DMS79 (cell line): ENCODE measurements around the gene ATXN7L3B.
A peak's percentile ranks its signal among the peaks of the same experiment; 100 is the strongest.
"Not testable (repeated sequence)": the region's sequence is repeated elsewhere in the genome, so short reads cannot be mapped to it uniquely, and the experiment has no call there.

Experiments used
- DNase-seq: peaks from one replicate; lab custom pipeline; 2025; lab: John Stamatoyannopoulos, UW

Gene ATXN7L3B, protein sequence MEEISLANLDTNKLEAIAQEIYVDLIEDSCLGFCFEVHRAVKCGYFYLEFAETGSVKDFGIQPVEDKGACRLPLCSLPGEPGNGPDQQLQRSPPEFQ

DNA sequence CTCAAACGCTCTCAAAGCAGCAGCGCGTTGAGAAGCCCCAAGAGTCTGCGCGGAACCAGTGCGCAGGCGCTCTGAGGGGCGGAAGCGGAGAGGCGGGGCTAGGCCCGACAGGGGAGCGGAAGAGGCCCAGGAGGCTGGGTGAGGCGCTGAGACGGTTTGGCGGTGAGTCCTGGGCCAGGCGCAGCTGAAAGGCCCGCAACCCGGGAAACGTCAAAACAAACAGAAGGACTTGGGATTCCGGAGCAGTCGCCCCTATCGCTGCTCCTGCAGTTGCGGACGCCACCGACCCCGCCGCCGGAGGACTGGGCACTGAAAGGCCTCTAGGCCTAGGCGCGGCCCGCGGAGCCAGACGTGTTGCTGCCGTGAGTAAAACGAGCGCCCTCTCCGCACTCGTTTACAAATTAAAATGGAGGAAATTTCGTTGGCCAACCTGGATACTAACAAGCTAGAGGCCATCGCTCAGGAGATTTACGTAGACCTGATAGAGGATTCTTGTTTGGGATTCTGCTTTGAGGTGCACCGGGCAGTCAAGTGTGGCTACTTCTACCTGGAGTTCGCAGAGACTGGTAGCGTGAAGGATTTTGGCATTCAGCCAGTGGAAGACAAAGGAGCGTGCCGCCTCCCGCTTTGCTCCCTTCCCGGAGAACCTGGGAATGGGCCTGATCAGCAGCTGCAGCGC, at the start of gene ATXN7L3B:
Gene ATXN7L3B, plus strand, starts transcription at position 129 of the 679 bp plus-strand sequence. Its CDS starts 278 bp downstream, at position 407.
- DNase-seq: peak; percentile 86

DNA sequence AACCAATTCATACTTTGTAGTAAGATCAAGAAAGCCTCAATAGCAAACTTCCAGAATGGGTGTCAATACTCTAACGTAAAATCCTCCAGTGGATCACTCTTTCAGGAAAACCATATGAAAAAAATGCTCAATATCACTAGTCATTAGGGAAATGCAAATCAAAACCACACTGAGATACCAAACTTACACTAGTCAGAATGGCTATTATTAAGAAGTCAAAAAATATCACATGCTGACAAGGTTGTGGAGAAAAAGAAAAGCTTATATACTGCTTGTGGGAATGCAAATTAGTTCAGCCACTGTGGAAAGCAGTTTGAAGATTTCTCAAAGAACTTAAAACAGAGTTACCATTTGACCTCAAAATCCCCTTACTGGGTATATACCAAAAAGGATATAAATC, 49.5 kb upstream of the ATXN7L3B start:
- no peak for DNase-seq

DNA sequence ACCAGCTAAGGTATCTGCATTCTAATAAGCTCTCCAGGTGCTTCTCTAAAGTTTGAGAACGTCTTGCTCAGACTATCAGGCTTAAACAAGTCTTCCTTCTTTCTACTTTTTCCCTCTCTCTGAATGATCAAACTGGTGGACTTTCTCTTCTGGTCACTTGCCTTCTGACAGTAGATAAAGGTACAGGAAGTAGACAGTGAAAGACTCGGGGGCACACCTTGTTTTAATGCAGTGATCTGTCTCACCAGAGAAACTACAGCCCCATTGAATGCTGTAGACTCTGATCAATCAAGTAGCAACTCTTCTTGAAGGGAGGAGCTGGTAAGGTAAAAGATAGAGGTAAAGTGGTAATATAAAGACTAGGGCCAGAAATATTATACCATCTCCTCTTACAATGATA, 48.1 kb upstream of the ATXN7L3B start:
- no peak for DNase-seq

DNA sequence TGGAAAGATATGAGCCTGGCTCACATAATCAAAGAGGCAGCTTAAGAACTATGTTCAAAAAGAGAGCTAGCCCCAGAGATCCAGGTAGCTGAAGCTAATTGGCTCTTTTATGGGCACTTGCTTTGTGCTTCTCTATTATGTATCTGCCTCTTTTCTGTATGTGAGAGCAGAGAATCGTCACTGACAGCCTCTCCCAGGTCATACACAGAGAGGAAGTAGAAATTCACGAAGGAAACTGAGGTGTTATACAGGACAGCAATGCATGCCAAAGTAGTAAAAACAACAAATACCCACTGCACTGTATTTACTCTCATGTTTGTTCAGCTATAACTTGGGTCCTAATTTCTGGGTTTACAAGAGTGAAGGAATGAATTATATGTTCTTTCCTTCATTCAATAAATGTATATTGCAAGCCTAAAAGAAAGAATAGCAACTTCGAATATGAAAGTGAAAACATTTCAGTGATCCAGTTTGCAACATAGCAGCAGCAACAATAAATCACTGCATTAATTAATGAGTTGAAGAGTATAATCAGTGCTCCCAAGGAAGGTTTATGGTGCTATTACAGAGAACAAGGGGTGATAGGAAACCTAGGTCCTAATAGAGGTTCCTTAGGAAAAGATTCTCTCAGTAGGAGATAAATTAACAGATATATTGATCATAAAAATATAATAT, 47.1 kb upstream of the ATXN7L3B start:
- no peak for DNase-seq

DNA sequence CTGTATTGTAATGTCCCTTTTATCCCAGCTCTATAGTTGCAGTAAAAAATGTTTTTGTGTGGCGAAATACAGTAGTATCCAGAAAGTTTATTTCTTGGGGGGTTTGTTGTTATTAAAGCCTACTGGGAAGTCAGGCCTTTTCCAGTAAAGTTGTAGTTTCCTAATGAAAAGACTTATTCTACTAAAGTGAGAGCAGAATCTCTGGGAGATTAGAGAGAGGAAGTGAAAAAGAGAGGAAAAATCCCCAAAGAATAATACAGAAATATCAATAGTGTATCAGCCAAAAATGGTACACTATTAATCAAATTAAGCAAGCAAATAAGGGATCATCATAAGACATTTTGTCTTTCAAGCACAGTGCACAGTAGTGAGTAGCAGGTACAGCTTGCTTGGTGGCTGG, 46.3 kb upstream of the ATXN7L3B start:
- no peak for DNase-seq

DNA sequence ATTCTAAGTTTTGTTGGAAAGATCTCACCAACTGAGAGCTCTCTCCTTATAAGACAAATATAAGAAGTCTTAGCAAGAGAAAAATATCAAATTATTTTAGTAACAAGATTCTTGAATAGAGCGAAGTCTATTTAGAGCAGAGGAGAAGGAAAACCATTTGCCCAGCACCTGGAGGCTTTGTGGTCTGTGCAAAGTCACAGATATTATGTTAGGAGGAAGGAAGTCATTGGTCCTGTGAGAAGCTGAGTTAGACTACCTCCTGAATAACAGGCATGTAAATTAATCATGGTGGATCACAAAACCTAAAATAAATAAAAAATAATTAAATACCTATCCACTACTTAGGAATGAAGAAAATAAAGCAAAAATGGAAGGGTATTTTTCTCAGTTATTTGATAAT, 38.4 kb upstream of the ATXN7L3B start:
- DNase-seq: no peak

DNA sequence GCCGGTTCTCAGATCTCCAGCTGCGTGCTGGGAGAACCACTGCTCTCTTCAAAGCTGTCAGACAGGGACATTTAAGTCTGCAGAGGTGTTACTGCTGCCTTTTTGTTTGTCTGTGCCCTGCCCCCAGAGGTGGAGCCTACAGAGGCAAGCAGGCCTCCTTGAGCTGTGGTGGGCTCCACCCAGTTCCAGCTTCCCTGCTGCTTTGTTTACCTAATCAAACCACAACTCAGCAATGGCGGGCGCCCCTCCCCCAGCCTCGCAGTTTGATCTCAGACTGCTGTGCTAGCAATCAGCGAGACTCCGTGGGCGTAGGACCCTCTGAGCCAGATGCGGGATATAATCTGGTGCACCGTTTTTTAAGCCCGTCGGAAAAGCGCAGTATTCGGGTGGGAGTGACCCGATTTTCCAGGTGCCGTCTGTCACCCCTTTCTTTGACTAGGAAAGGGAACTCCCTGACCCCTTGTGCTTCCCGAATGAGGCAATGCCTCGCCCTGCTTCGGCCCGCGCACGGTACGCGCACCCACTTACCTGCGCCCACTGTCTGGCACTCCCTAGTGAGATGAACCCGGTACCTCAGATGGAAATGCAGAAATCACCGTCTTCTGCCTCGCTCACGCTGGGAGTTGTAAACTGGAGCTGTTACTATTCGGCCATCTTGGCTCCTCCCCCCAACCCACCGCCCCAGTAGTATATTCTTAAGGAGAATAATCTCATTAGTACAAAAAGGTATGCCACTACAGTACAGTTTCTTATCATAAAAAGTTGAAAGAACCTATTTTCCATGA, 28.6 kb upstream of the ATXN7L3B start:
- DNase-seq: not testable (repeated sequence)

DNA sequence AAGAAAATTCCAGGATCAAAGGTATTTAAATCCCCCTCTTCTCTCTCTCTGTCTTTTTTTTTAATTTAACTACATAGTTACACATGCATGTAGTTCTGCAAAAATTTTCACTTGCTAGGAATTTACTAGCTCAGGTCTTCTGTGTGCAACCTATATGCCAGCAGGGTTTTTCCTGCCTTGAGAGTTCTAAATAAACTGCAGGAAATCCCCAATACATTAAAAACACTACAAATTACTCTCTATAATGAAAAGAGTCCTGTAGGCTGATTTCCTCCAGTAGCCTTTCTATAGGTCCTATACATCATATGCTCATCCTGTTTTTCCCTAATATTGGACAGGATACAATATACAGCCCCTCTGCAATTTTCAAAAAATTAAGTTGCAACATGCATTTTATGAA, 27.7 kb upstream of the ATXN7L3B start:
- DNase-seq: no peak

DNA sequence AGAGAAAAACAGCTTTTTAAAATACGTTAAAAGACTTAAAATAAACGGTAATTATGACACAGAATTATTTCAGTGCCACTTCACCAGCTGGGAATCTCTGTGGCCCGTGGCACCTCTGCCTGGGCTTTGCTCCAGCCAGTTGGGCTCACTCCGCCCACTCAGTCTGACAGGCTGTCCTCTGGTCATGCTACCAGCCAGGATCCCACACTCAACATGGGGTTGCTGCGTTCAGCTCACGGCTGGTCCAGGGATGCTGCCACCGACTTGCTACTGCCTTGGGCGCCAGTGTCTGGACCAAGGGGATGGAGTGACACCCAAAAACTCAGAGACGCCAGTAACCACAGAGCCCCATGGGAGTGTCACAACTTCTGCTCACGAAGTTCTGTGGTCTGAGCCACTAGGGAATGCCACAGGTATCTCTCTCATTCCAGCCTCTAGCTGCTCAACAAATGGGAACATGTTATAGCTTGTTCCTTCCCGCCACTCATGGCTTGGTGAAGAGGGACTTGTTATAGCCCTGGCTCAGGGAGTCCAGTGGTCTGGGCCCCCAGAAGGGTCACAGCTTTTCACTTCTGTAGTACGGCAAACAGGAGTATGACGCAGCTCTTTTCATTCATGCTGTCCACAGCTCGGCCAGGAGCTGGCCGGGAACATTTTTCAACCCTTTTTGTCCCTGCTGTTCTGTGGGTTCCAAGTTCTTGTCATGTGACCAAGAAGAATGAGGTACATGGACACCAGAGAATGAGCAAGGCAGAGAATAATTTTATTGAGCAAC, 23.4 kb upstream of the ATXN7L3B start:
- no peak for DNase-seq

DNA sequence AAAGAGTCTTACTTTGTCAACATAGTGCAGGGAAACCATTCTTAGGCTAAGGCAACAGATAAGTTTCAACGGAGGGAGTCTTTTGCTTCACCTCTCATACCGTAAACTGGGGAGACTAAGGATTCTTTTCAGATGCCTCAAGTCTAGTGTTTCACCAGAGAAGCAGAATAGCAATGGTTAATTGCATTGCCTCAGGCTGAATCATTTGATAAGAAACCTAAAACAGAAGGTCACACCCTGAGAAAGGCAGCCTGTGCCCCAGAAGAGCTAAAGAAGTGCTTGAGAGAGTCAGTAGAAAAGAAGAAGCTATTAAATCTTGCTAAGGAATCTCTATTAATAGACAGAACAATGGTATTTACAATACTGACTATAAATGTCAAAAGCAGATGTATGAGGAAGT, 21.8 kb upstream of the ATXN7L3B start:
- no peak for DNase-seq

DNA sequence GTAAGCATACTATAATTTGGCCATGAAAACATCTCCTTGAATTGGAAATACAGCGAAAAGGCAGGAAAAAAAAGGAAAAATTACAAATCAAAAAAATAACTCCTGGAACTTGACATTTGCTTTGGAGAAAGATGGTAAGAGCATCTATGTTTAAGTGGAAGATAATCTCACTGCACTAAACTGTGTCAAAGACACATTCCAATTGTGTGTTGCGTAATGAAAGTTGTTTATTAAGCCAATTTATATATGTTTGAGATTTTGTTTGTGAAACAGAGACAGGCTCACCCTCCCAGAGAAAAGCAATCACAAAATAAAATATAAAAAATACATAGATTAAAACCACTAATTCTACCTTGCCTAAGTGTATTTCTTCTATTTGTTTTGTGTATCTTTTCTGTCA, 11.1 kb upstream of the ATXN7L3B start:
- no peak for DNase-seq

DNA sequence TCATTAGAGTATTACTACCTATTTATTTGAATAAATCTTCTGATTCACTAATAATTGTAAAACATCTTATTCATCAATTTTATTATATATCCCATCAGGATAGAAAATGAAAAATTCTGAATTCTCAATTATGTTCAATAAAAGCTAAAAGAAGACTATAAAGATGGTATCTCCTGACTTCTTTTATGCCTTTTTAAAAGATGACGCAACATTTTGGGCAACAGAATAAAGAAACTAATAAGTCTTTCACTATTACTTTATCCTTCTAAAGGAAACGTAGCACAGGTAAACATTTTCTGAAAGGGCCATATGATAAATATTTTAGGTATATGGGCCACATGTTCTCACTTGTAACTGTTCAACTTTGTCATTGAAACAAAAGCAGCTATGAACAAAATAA, 10.1 kb upstream of the ATXN7L3B start:
- DNase-seq: no peak

DNA sequence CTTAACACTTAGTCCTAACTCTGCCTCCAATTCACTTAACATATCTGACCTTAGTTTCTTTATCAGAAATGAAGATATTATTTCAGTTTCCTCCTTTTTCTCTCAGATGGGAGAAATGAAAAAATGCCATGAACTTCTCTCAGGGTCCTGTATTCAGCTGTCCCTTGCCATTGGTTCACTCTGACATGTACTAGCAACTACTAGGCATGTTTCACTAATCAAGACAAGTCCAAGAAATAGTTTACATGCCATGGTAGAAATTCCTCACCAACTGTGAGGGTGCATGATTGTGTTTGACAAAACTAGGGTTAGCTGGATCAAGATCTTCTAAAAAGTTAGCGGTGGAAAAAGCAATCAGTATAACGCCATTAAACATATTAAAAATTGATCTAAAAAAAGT, 7.0 kb upstream of the ATXN7L3B start:
- no peak for DNase-seq

DNA sequence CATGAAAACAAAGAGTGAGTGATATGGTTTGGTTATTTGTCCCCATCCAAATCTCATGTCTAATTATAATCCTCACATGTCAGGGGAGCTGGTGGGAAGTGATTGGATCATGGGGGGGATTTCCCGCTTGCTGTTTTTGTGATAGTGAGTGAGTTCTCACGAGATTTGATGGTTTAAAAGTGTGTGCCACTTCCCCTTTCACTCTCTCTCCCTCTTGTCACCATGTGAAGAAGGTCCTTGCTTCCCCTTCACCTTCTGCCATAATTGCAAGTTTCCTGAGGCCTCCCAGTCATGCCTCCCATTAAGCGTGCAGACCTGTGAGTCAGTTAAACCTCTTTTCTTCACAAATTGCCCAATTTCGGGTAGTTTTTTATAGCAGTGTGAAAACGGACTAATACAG, 2.1 kb upstream of the ATXN7L3B start:
- DNase-seq: no peak

DNA sequence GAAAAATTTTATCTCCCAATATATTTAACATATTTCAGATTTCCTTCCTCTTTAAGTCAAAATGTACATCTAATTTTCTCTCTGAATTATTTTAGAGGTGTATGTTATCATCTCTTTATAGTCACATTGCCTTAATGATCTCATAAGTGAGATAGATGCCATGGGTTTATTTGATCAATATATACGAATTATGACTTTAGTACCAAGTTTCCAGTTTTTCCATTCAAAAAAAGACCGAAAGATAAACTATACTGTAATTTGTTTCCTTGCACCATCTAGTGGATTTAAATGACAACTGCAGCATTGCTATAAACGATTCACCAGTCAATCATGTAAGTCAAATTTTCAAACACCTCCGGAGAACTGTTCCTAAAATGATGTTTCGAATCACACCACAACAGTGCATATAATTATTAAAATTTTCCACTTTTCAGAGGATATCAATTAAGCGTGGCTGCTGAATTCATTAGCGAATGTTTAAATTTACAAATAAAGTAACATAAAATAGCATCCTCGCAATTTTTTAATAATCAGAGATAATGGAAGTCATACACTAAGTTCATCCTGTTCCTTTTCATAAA, 419 bp upstream of the ATXN7L3B start:
- DNase-seq: peak; percentile 49

DNA sequence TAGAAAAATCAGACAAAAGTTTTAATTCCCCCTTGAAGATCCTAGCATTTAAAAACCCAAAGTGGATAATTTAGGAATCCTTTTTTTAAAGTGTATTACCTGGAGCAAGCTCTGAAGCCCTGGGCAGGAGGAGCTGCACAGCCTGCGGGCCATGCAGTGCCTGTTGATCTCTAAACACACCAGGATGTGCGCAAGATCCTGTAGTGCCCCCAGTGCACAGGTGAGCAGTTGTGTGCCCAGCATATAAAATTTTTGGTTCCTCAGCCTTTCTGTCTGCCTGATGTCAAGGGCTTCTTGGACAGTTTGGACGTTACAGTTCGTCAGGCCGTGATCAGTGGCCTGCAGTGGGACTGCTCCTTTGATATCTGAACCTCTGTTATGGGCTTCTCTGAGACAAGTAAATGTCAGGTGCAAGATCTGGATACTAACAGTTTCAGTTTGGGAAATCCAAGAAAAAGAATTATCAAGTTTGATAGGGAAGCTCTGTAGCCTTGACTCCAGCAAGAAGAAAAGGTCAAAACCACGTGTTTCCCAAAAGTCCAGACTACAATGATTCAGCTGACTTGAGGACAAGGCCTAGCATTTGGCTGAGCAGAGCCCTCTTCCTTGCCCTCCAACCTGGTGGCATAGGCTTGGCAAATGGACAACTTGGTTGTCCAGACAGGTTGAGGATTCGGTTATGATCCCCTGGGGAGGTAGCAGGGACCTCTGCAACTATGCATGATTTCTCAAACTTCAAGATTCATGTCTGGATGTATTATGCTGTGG, 1.0 kb downstream of the ATXN7L3B start:
- DNase-seq: no peak

DNA sequence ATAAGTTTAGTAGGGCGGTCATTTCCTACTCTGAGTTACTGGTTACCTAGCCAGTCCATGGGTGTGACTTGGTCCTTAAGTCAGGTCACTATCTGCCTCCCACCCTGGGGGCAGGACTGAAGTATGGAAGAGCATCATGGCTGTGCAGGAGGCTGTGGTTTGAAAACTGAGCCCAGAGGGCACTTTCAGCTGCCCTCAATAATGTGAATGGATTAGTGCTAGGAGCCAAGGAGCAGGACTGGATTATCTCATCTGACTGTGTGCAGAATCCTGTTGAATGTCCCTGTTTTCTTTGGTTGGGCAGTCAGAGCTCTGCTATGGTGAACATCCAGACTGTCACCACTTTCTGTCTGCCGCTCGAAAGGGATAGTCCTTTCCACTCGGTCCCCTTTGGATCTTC, 1.6 kb downstream of the ATXN7L3B start:
- DNase-seq: no peak

DNA sequence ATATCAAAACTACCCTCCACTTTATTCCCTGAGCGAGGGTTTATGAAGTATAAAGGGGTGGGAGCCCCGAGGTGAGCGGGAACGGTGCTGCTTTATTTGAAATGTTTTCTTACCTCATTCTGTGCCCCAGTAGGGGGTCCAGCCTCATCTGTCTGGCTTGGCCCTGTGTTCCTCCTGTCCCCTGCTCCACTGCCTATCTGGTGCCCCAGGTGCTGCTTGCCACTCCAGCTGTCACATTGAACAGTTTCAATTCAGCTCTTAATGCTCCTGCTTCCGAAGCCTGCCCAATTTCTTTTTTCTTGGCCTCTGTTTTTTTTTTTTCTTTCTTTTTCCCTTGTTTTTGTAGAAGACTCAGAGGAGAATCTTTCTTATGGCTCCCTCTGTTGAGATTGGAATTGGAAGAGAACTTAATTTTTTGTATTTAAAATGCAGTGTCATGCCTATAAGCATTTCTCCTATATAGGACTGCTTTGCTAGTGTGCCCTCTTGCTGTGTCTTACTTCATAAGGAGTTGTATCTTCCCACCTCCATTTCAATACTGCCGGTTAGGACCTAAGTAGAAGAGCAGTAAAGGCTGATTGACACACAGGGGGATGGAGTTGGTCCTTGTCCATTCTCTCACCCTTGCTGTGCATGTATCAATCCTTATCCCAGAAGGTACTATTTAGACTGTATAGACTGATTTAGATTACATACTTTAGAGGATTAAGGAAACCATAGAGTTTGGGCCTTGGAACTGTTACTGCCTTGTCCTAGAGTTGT, 2.3 kb downstream of the ATXN7L3B start:
- DNase-seq: no peak

DNA sequence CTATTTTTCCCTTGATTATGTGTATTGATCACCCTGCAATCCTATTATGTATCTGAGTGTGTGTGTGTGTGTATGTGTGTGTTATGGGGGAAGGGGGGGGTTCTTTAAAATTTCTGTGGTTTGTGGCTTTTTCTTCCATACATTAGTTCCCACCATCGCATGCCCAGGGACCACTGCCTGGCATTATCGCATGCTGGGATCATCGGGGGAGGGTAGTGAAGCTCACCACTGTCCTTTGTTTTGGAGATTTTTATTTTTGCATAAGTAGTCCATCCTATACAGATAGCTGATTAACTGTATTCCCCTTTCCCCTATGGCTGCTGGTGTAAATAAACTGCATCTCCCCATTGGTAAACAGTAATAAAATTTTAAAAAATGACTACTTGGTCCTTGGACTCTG, 3.4 kb downstream of the ATXN7L3B start:
- DNase-seq: no peak

DNA sequence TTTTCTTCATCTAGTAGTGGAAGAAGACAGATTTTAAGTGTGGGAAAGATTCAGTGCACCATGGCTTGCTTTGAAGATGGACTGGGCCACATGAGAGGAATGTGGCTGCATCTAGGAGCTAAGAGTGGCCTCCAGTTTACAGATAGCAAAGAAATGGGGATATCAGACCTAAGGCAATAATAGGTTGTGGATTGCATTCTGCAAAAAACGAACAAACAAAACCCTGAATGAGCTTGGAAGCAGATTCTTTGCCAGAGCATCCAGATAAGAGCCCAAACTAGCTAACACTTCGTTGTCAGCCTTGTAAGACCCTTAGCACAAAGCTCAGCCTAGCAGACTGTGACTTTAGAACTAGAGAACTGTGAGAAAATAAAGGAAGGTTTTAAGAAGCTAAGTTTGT, 9.6 kb downstream of the ATXN7L3B start:
- DNase-seq: no peak
